Ovary (tissue), 10 donors: Measurements from ENCODE around the gene HLA-B. TPM values are rescaled to one million over a fixed set of nuclear protein-coding genes. Genes with fewer than 3 reads are reported as not detected.
"Not testable (repeated sequence)": the region's sequence is repeated elsewhere in the genome, so short reads cannot be mapped to it uniquely, and the experiment has no call there.

Experiments used
- DNase-seq, 5 donors: peaks; one replicate each; pipeline ENCODE4 v3.0.0-alpha.2; 2019 to 2020
- H3K27ac ChIP-seq, 2 donors: fragments of 200-600 bp; one replicate each; pipeline versions ENCODE4 v1.5.1 to v1.8.0; 2019 to 2022
- H3K27me3 ChIP-seq: fragments of 200-600 bp; one replicate; pipeline ENCODE4 v1.8.0; 2022
- H3K36me3 ChIP-seq: fragments of 200-600 bp; sonication (generic); one replicate; pipeline ENCODE4 v1.5.1; 2019
- H3K4me1 ChIP-seq: one replicate; pipeline ENCODE4 v1.8.1; 2013; ENCODE audit warnings: mild to moderate bottlenecking, moderate library complexity; ENCODE audit not compliant: insufficient read depth
- H3K4me3 ChIP-seq: fragments of 200-600 bp; sonication (generic); one replicate; pipeline ENCODE4 v1.5.1; 2017
- H3K9me3 ChIP-seq, 2 donors: fragments of 200-600 bp in 1 of 2; sonication (generic) in 1 of 2; one replicate each; pipeline versions ENCODE4 v1.5.1 to v1.8.1; 2013 to 2019; ENCODE audit warnings: mild to moderate bottlenecking in 1 of 2, moderate library complexity in 1 of 2
- EP300 ChIP-seq: sonication (generic); formaldehyde crosslinking; IDR thresholded peaks from one replicate; pipeline ENCODE4 v1.6.1; 2017; ENCODE audit warnings: antibody characterized with exemption
- POLR2A ChIP-seq: fragments of 450-650 bp; IDR thresholded peaks from one replicate; pipeline ENCODE4 v1.6.1; 2017; ENCODE audit warnings: antibody characterized with exemption, mild to moderate bottlenecking, moderate library complexity
- WGBS, 3 donors: extraction: QIAGEN DNeasy Blood & Tissue Kit in 1 of 3; methylation state at CpG; one replicate each; pipeline versions ENCODE4 v1.1.5 to v1.1.7; 2013 to 2017; 5-methylcytosine and 5-hydroxymethylcytosine counted together
- intact Hi-C, 4 donors: fragments of 100-400 bp; cut with DNase I; formaldehyde crosslinking; loops; one replicate each; pipeline versions ENCODE4 v1.11.0 to v1.15.1; 2022 to 2023
- long read RNA-seq, 3 donors: library from polyadenylated mRNA in 2 of 3; unstranded in 2 of 3; transcript quantifications; one replicate each; pipeline ENCODE4 v2.0.0 and lab custom pipeline, GENCODE V29; 2021 to 2026
- polyA plus RNA-seq, 2 donors: library from polyadenylated mRNA; stranded (reverse); fragments of 200-250 nt in 1 of 2; fragments of 350-450 nt in 1 of 2; fragmentation: Illumina TruSeq in 1 of 2; extraction: RNeasy Lipid Tissue Mini Kit (QIAGEN cat#74804) in 1 of 2; gene quantifications; one replicate each; pipeline ENCODE4 v1.2.3, GENCODE V29; 2013 to 2014
- total RNA-seq, 7 donors: library from RNA; depleted of rRNA in 2 of 7; stranded (reverse); fragments of >200 nt in 2 of 7; fragmentation: NEBNext Ultra II Directional in 3 of 7; extraction: Animal tissue kit (Norgen Biotek cat#: 25700) in 3 of 7; gene quantifications; one replicate each; pipeline versions ENCODE4 v1.1.0 to v1.2.4, GENCODE V29; 2016 to 2023
- TF ChIP-seq, protein P1 (sequence below), 3 donors: fragments of 450-650 bp in 2 of 3; fragments of 200-600 bp in 1 of 3; IDR thresholded peaks; one replicate each; pipeline versions ENCODE4 v1.5.1 to v1.8.0; 2016 to 2022; ENCODE audit warnings: antibody characterized with exemption in 3 of 3, mild to moderate bottlenecking in 1 of 3
- donor health status: DM: no; HTN: no; CAD: no; lungs with moderate emphysema.
- donor health status: DM: no; HTN: no; CAD: no.
- donor health status: Bipolar disorder and iron deficiency.
- donor health status: DM: yes; HTN: yes; CAD: no.
- donor health status: DM: no; HTN: no; CAD: no.
- donor health status: DM: yes; HTN: yes; CAD: no.

Gene HLA-B
- total RNA-seq (100 to 1,000 TPM; 358 to 625 (median 492) TPM), polyA plus RNA-seq (1,000 to 10,000 TPM in 1 of 2 donors, 100 to 1,000 TPM in 1; 680 to 2,036 TPM)
- long read RNA-seq, donor 1, transcript HLA-B-249 (8 exons, 1,547 nt), result major isoform, 508 of 596 reads
- long read RNA-seq, donor 1, partial matches to known transcripts, result 72 of 596 reads
- long read RNA-seq, donor 1, other reads (novel, unspliced or antisense), result 16 of 596 reads
- long read RNA-seq, donor 2, transcript HLA-B-249 (8 exons, 1,547 nt), result major isoform, 51 of 74 reads
- long read RNA-seq, donor 2, partial matches to known transcripts, result 18 of 74 reads
- long read RNA-seq, donor 2, other reads (novel, unspliced or antisense), result 0 of 74 reads
- long read RNA-seq, donor 3, transcript HLA-B-249 (8 exons, 1,547 nt), result major isoform, 163 of 208 reads
- long read RNA-seq, donor 3, partial matches to known transcripts, result 35 of 208 reads
- long read RNA-seq, donor 3, other reads (novel, unspliced or antisense), result 7 of 208 reads

GRCh38 chr6:31356946-31357466 lies at the start of gene HLA-B:
Gene HLA-B (minus strand): TSS chr6:31357179. CDS start chr6:31357158, 21 bp downstream.
- Histone ChIP-seq H3K36me3 (no peaks in the 10 kb centered on the region), H3K4me3 (peak within 1 kb of the TSS; percentile 61), H3K4me1 (no peaks in the 10 kb centered on the region), H3K27me3 (no peaks in the 10 kb centered on the region), H3K27ac (peak within 1 kb of the TSS; percentile 62 to 88), H3K9me3 (no peaks in the 10 kb centered on the region)
- intact Hi-C loops, result loop anchor here (5.0 to 10.0 kb wide), 4 partner anchors 85 to 162 kb away; partner anchors contain the start of gene HLA-C (in 1 of the 4)
- DNase-seq, result peak; percentile 82 to 94 (median 89)
- TF ChIP-seq POLR2A (peak; percentile 88), EP300 (no peak)
- TF ChIP-seq, protein P1, sequence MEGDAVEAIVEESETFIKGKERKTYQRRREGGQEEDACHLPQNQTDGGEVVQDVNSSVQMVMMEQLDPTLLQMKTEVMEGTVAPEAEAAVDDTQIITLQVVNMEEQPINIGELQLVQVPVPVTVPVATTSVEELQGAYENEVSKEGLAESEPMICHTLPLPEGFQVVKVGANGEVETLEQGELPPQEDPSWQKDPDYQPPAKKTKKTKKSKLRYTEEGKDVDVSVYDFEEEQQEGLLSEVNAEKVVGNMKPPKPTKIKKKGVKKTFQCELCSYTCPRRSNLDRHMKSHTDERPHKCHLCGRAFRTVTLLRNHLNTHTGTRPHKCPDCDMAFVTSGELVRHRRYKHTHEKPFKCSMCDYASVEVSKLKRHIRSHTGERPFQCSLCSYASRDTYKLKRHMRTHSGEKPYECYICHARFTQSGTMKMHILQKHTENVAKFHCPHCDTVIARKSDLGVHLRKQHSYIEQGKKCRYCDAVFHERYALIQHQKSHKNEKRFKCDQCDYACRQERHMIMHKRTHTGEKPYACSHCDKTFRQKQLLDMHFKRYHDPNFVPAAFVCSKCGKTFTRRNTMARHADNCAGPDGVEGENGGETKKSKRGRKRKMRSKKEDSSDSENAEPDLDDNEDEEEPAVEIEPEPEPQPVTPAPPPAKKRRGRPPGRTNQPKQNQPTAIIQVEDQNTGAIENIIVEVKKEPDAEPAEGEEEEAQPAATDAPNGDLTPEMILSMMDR (IDR thresholded peaks at IDR 0.05), result no peak
- 0 to 2% (median 0%) methylated on average over 27 to 38 of the region's 39 CpGs for WGBS, 3 donors

DNA sequence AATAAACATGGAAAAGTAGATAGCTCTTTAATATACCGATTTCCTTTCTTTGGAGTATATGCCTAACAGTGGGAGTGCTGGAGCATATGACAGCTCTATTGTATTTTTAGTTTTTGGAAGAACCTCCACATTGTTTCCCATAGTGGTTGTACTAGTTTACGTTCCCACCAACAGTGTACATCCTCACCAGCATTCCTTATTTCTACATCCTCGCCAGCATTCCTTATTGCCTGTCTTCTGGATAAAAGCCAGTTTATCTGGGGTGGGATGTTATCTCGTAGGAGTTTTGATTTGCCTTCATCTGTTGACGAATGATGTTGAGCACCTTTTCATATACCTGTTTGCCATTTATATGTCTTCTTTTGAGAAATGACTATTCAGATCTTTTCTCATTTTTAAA lies 49.0 kb upstream of the HLA-B start:
- TF ChIP-seq, protein P1 (IDR thresholded peaks at IDR 0.05), result no peak
- no peak overlapping the region for H3K27ac ChIP-seq
- no peaks in the 10 kb centered on the region for H3K36me3 ChIP-seq
- H3K4me1 ChIP-seq, result peaks cover 16% of the 10 kb centered on the region
- H3K4me3 ChIP-seq, result no peak overlapping the region
- no peaks in the 10 kb centered on the region for H3K9me3 ChIP-seq
- H3K27me3 ChIP-seq, result no peaks in the 10 kb centered on the region
- no peak for DNase-seq
- 75 to 83% (median 82%) methylated on average over 5 of the region's 5 CpGs for WGBS, 3 donors
- intact Hi-C loops, result no loop called here

GRCh38 chr6:31404061-31404364 lies 47.0 kb upstream of the HLA-B start:
- Histone ChIP-seq H3K4me3 (peak overlapping the region; percentile 54), H3K4me1 (peaks cover 16% of the 10 kb centered on the region)
- H3K27me3 ChIP-seq, H3K36me3 ChIP-seq, H3K9me3 ChIP-seq, H3K27ac ChIP-seq, intact Hi-C loops, DNase-seq: not testable (repeated sequence)
- 4 to 10% (median 8%) methylated on average over 11 to 13 of the region's 13 CpGs for WGBS, 3 donors

DNA sequence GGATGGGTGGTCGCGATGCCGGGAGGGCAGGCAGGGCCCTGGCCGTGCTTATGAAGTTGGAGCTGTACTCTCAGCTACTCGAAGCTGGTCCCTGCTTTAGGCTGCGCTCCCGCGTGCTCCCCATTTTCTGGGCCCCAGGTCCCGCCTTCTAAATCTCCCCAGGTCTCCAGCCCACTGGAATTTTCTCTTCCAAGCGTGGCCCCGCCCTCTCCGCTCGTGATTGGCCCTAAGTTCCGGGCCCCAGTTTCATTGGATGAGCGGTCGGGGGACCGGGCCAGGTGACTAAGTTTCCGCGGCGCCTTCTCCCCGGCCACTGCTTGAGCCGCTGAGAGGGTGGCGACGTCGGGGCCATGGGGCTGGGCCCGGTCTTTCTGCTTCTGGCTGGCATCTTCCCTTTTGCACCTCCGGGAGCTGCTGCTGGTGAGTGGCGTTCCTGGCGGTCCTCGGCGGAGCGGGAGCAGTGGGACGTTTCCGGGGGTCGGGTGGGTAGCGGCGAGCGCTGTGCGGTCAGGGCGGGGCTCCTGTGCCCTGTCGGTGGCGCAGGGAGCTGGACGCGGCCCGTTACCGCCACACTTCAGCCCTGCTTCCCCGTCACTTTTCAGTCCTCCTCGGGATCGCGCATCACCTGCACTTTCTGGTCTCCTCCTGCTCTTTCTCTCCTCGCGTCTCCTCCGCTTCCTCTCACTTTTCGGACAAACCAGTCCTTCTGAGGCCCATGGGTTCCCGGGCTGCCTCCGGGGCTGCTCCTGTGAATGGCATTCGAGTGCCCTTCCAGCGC lies 46.5 kb upstream of the HLA-B start, which contains the start of gene MICA:
Gene MICA (plus strand): TSS at position 313 of the 778 bp plus-strand sequence. CDS start 38 bp downstream, at position 351.
- intact Hi-C loops, result no loop called here
- peak; percentile 88 to 92 (median 89) for DNase-seq
- Histone ChIP-seq H3K36me3 (no peaks in the 10 kb centered on the region), H3K27ac (peak within 1 kb of the TSS; percentile 61 to 98), H3K27me3 (no peaks in the 10 kb centered on the region), H3K9me3 (no peaks in the 10 kb centered on the region), H3K4me3 (peak within 1 kb of the TSS; percentile 54), H3K4me1 (peaks cover 16% of the 10 kb centered on the region)
- TF ChIP-seq EP300 (no peak), POLR2A (no peak)
- TF ChIP-seq, protein P1 (IDR thresholded peaks at IDR 0.05), result no peak
- 0% methylated on average over 49 to 58 of the region's 58 CpGs for WGBS, 3 donors
